ENCODE measurements around the gene ATP10A.

DNA sequence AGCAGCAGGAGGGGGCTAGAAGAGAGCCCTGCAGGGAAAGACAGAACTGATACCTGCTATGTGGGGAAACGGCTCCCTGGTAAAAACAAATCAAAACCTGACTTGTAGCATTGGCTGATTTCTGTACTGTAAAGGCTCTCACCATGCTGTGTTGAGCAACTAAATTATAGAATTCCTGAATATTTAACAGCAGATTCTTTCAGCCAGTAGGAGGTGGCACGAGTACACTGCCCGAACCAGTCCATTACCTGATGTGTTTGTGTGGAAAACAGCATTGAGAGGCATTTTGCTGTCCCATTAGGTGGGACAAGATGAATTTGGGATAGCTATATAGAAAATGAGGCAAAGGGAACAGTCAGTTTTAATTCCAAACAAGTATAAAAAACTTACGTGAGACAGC lies 201.2 kb downstream of the ATP10A start:
- no peak for TF ChIP-seq SP2 (IDR thresholded peaks at IDR 0.05; ENCODE audit: low read length)
- TF ChIP-seq NANOG (IDR thresholded peaks at IDR 0.05; ENCODE audit: insufficient read depth, low read depth, low read length, poor library complexity, severe bottlenecking): no peak
- TF ChIP-seq EZH2 (IDR thresholded peaks at IDR 0.05; ENCODE audit: low read depth, low read length, severe bottlenecking): no peak
- no peak for TF ChIP-seq SP1 (IDR thresholded peaks at IDR 0.05; ENCODE audit: low read depth, low read length)

All from H1 (cell line).